GM12864 (cell line): ENCODE results near the gene TIPRL.

Source experiments
- DNase-seq: peaks from one replicate; pipeline ENCODE4 v3.0.0-alpha.2; 2011; ENCODE audit warnings: low read depth
- H3K4me3 ChIP-seq: 2 replicates; pipeline ENCODE4 v1.5.1; 2011; ENCODE audit warnings: mild to moderate bottlenecking, low read depth, low read length, control low read depth
- CTCF ChIP-seq: IDR thresholded peaks from 2 replicates; pipeline ENCODE4 v1.5.1; 2011; ENCODE audit warnings: low read depth, mild to moderate bottlenecking, moderate library complexity, low read length, control low read depth, inconsistent platforms; ENCODE audit errors: missing control alignments

TIPRL gene

GRCh38 chr1:168235548-168235885, 56.8 kb downstream of the TIPRL start:
- no peak for TF ChIP-seq CTCF
- H3K4me3 ChIP-seq = no peak overlapping the region
- DNase-seq = no peak

GRCh38 chr1:168235937-168236336, 57.2 kb downstream of the TIPRL start:
- DNase-seq = no peak
- no peak for TF ChIP-seq CTCF
- H3K4me3 ChIP-seq = no peak overlapping the region

GRCh38 chr1:168236836-168237611, 58.3 kb downstream of the TIPRL start:
- no peak for TF ChIP-seq CTCF
- H3K4me3 ChIP-seq = no peak overlapping the region
- DNase-seq = no peak

GRCh38 chr1:168243198-168243597, 64.4 kb downstream of the TIPRL start:
- H3K4me3 ChIP-seq = no peak overlapping the region
- DNase-seq = no peak
- no peak for TF ChIP-seq CTCF

- TF ChIP-seq CTCF = no peak
- DNase-seq = no peak
- H3K4me3 ChIP-seq = no peak overlapping the region
Measured at GRCh38 chr1:168243636-168244212, 65.0 kb downstream of the TIPRL start.

GRCh38 chr1:168245042-168245441, 66.3 kb downstream of the TIPRL start:
- DNase-seq = no peak
- H3K4me3 ChIP-seq = no peak overlapping the region
- TF ChIP-seq CTCF = no peak

GRCh38 chr1:168246506-168246905, 67.7 kb downstream of the TIPRL start:
- no peak for DNase-seq
- H3K4me3 ChIP-seq = no peak overlapping the region
- TF ChIP-seq CTCF = no peak
